GM12878 (cell line): ENCODE results near the gene PRICKLE3. TPM values are rescaled to one million over a fixed set of nuclear protein-coding genes. Genes with fewer than 3 reads are reported as not detected.
A peak's percentile ranks its signal among the peaks of the same experiment; 100 is the strongest.

Source experiments
- ATAC-seq: fragments of 200-7000 bp; cut with Tn5 transposase; 3 replicates; pipeline ENCODE4 v1.9.1; 2020; ENCODE audit warnings: mild to moderate bottlenecking, moderate library complexity
- BruUV-seq: library from RNA; stranded (reverse); fragments of 400-500 nt; replicated peaks from 2 replicates; lab custom pipeline; 2021; lab: Mats Ljungman, UMichigan
- CTCF ChIA-PET: fragments of 300-600 bp; sonication (Branson Sonifier 250); formaldehyde crosslinking; extraction: SDS; loops from one replicate; lab custom pipeline; 2021; ENCODE audit warnings: inconsistent platforms; lab: Yijun Ruan, JAX
- POLR2A ChIA-PET: fragments of 350-600 bp; formaldehyde crosslinking; extraction: SDS; loops from one replicate; lab custom pipeline; 2021; ENCODE audit warnings: inconsistent platforms; lab: Charles Lee
- RAD21 ChIA-PET: fragments of 300-600 bp; sonication (Branson Sonifier 250); formaldehyde crosslinking; loops from one replicate; lab custom pipeline; 2023; ENCODE audit warnings: antibody characterized with exemption; ENCODE audit not compliant: unreplicated experiment; lab: Charles Lee
- SMC1A ChIA-PET: fragments of 300-600 bp; sonication (Branson Sonifier 250); formaldehyde crosslinking; loops from one replicate; lab custom pipeline; 2023; ENCODE audit not compliant: unreplicated experiment, uncharacterized antibody; lab: Charles Lee
- DNase-seq: peaks from one replicate; pipeline ENCODE4 v3.0.0-alpha.2; 2011; ENCODE audit warnings: low read depth, low spot score
- FAIRE-seq: peaks from 3 replicates; lab custom pipeline; 2011; peaks lifted over from hg19 to GRCh38; lab: Jason Lieb, UNC
- H2AFZ ChIP-seq: 2 replicates; pipeline ENCODE4 v1.6.0; 2011; ENCODE audit warnings: low read depth, low read length, control low read depth; ENCODE audit not compliant: control insufficient read depth
- H3K27ac ChIP-seq: 2 replicates; pipeline ENCODE4 v1.5.1; 2011; ENCODE audit warnings: control low read depth; ENCODE audit not compliant: control insufficient read depth, insufficient read depth
- H3K27me3 ChIP-seq, 2 experiments: replicated peaks in 1 of 2; 2 replicates each; pipeline versions ENCODE4 v1.6.0 to v1.6.1; 2011; ENCODE audit warnings: low read length in 1 of 2; ENCODE audit not compliant: control insufficient read depth in 2 of 2, insufficient read depth in 2 of 2
- H3K36me3 ChIP-seq, 2 experiments: 2 replicates each; pipeline ENCODE4 v1.5.1; 2011; ENCODE audit warnings: low read length in 1 of 2; ENCODE audit not compliant: control insufficient read depth in 2 of 2, insufficient read depth in 2 of 2
- H3K4me1 ChIP-seq: 2 replicates; pipeline ENCODE4 v1.6.1; 2011; ENCODE audit warnings: mild to moderate bottlenecking, low read length, moderate library complexity, mixed read lengths; ENCODE audit not compliant: control insufficient read depth, insufficient read depth
- H3K4me2 ChIP-seq: 2 replicates; pipeline ENCODE4 v1.6.0; 2011; ENCODE audit warnings: control low read depth; ENCODE audit not compliant: control insufficient read depth, insufficient read depth
- H3K4me3 ChIP-seq: fragments of 200-600 bp; sonication (generic); 2 replicates; pipeline ENCODE4 v1.5.1; 2016
- H3K79me2 ChIP-seq: 2 replicates; pipeline ENCODE4 v1.6.0; 2011; ENCODE audit warnings: low read length; ENCODE audit not compliant: control insufficient read depth, insufficient read depth
- H3K9ac ChIP-seq: 2 replicates; pipeline ENCODE4 v1.8.0; 2011; ENCODE audit warnings: low read length, control low read depth, mixed read lengths; ENCODE audit not compliant: control insufficient read depth, insufficient read depth
- H3K9me3 ChIP-seq: replicated peaks from 3 replicates; pipeline ENCODE4 v1.5.1; 2011; ENCODE audit warnings: mild to moderate bottlenecking, low read length; ENCODE audit not compliant: control insufficient read depth, insufficient read depth
- H4K20me1 ChIP-seq: 2 replicates; pipeline ENCODE4 v1.6.0; 2011; ENCODE audit not compliant: control insufficient read depth, insufficient read depth
- BRCA1 ChIP-seq: IDR thresholded peaks from 2 replicates; pipeline ENCODE4 v1.6.1; 2011; ENCODE audit warnings: low read depth, low read length, improper control_type of control experiment
- PBX3 ChIP-seq: IDR thresholded peaks from 2 replicates; pipeline ENCODE4 v1.6.1; 2011; ENCODE audit warnings: mild to moderate bottlenecking, low read depth, low read length, moderate library complexity; ENCODE audit not compliant: insufficient replicate concordance
- TCF12 ChIP-seq: IDR thresholded peaks from 2 replicates; pipeline ENCODE4 v1.6.1; 2011; ENCODE audit warnings: low read depth, mild to moderate bottlenecking, low read length
- ZNF622 ChIP-seq: fragments of 450-650 bp; IDR thresholded peaks from 2 replicates; pipeline ENCODE4 v1.6.1; 2017; ENCODE audit warnings: mild to moderate bottlenecking, inconsistent platforms
- WGBS: methylation state at CpG from one replicate; pipeline ENCODE4 v1.1.6; 2016; ENCODE audit warnings: low lambda C conversion rate; ENCODE audit not compliant: insufficient replicate concordance, insufficient coverage; ENCODE audit errors: missing lambda C conversion rate; 5-methylcytosine and 5-hydroxymethylcytosine counted together
- in situ Hi-C: fragments of 300-500 bp; cut with MboI; formaldehyde crosslinking; loops from 9 replicates; pipeline ENCODE4 v1.14.3; 2018; ENCODE audit warnings: mixed read lengths
- intact Hi-C: fragments of 100-400 bp; cut with micrococcal nuclease; formaldehyde crosslinking; loops from one replicate; pipeline ENCODE4 v1.14.2; 2022; ENCODE audit not compliant: unreplicated experiment
- polyA plus RNA-seq, 11 experiments: library from polyadenylated mRNA; depleted of rRNA in 4 of 11; unstranded in 6 of 11; stranded (reverse) in 5 of 11; fragments of >200 nt; fragmentation: Nextera tagmentation in 4 of 11; fragmentation: Illumina TruSeq in 1 of 11; extraction: Ambion mirVana in 4 of 11; extraction: Trizol in 1 of 11; gene quantifications; 1 replicate in 1 of 11; 2 replicates in 10 of 11; pipeline versions ENCODE4 v1.2.1 to v1.2.3, GENCODE V29; 2011 to 2016; ENCODE audit warnings: inconsistent platforms in 2 of 11, missing spikeins in 2 of 11, low read depth in 1 of 11
- total RNA-seq, 4 experiments: library from RNA; depleted of rRNA in 3 of 4; stranded (reverse); fragments of >200 nt in 3 of 4; fragmentation: Illumina TruSeq in 1 of 4; extraction: Trizol in 1 of 4; gene quantifications; 2 replicates each; pipeline versions ENCODE4 v1.2.1 to v1.2.3, GENCODE V29; 2013 to 2021
- TF ChIP-seq, protein P1 (sequence below): fragments of 450-650 bp; IDR thresholded peaks from 2 replicates; pipeline ENCODE4 v1.6.1; 2017; ENCODE audit warnings: mild to moderate bottlenecking
- TF ChIP-seq, protein P2 (sequence below): IDR thresholded peaks from 2 replicates; pipeline ENCODE4 v1.6.1; 2012; ENCODE audit warnings: mild to moderate bottlenecking, low read depth, low read length
- TF ChIP-seq, protein P3 (sequence below): IDR thresholded peaks from 2 replicates; pipeline ENCODE4 v1.6.1; 2012; ENCODE audit warnings: improper control_type of control experiment, low read depth, low read length; ENCODE audit not compliant: insufficient replicate concordance

PRICKLE3 gene
- total and polyA plus RNA-seq, 10 of the 15 experiments (the other 5 are each of a cell fraction or from before 2014, with no cell fraction given), result 0.69 to 17.4 (median 7.6) TPM

GRCh38 chrX:49190821-49191573 is 4.8 kb upstream of the PRICKLE3 start:
- in situ Hi-C loops (loop anchor here (5.0 kb wide), 1 partner anchor 76 kb away; the partner anchor contains the start of gene PPP1R3F), intact Hi-C loops (loop anchor here (2.0 to 5.0 kb wide), 3 partner anchors 24 to 78 kb away; partner anchors contain the start of genes CCDC22 and PPP1R3F)
- Histone ChIP-seq H2AFZ (peak overlapping the region; percentile 64), H3K27me3 (no peaks in the 10 kb centered on the region), H3K27ac (peak overlapping the region; percentile 65), H3K9me3 (no peaks in the 10 kb centered on the region), H3K9ac (peak overlapping the region; percentile 69), H3K4me2 (no peak overlapping the region; the same call in 1 of the 2 replicates), H3K4me3 (peak overlapping the region; percentile 77), H3K36me3 (no peaks in the 10 kb centered on the region), H3K4me1 (peaks cover 3% of the 10 kb centered on the region; the same call in 1 of the 2 replicates), H4K20me1 (no peaks in the 10 kb centered on the region), H3K79me2 (no peaks in the 10 kb centered on the region; the same call in 1 of the 2 replicates)
- POLR2A ChIA-PET, result interaction anchor here (0.5 to 3.9 kb wide), 14 partner anchors 9 to 741 kb away, joined by 3 to 28 read pairs (median 4); partner anchors contain the start of genes CCDC22, SYP and TFE3
- SMC1A ChIA-PET, result interaction anchor here (0.6 to 2.9 kb wide), 11 partner anchors 9 to 78 kb away, joined by 3 to 14 read pairs (median 5); partner anchors contain the start of genes CCDC22, PLP2, PPP1R3F and SYP
- RAD21 ChIA-PET, result interaction anchor here (0.7 to 3.0 kb wide), 11 partner anchors 10 to 979 kb away, joined by 3 to 26 read pairs (median 5); partner anchors contain the start of genes CCDC22, PLP2 and PPP1R3F
- peak; percentile 92 for ATAC-seq
- no TSS peak for BruUV-seq
- 28% methylated on average over 32 of the region's 32 CpGs for WGBS
- CTCF ChIA-PET, result interaction anchor here (0.6 to 5.8 kb wide), 14 partner anchors 17 to 1998 kb away, joined by 3 to 57 read pairs (median 4); partner anchors contain the start of genes GRIPAP1 and PPP1R3F
- DNase-seq, result peak; percentile 99
- FAIRE-seq, result peak; percentile 100
- TF ChIP-seq ZNF622 (no peak), PBX3 (peak; percentile 92), TCF12 (no peak), BRCA1 (no peak)
- TF ChIP-seq, protein P1, sequence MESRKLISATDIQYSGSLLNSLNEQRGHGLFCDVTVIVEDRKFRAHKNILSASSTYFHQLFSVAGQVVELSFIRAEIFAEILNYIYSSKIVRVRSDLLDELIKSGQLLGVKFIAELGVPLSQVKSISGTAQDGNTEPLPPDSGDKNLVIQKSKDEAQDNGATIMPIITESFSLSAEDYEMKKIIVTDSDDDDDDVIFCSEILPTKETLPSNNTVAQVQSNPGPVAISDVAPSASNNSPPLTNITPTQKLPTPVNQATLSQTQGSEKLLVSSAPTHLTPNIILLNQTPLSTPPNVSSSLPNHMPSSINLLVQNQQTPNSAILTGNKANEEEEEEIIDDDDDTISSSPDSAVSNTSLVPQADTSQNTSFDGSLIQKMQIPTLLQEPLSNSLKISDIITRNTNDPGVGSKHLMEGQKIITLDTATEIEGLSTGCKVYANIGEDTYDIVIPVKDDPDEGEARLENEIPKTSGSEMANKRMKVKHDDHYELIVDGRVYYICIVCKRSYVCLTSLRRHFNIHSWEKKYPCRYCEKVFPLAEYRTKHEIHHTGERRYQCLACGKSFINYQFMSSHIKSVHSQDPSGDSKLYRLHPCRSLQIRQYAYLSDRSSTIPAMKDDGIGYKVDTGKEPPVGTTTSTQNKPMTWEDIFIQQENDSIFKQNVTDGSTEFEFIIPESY, result no peak
- TF ChIP-seq, protein P2, sequence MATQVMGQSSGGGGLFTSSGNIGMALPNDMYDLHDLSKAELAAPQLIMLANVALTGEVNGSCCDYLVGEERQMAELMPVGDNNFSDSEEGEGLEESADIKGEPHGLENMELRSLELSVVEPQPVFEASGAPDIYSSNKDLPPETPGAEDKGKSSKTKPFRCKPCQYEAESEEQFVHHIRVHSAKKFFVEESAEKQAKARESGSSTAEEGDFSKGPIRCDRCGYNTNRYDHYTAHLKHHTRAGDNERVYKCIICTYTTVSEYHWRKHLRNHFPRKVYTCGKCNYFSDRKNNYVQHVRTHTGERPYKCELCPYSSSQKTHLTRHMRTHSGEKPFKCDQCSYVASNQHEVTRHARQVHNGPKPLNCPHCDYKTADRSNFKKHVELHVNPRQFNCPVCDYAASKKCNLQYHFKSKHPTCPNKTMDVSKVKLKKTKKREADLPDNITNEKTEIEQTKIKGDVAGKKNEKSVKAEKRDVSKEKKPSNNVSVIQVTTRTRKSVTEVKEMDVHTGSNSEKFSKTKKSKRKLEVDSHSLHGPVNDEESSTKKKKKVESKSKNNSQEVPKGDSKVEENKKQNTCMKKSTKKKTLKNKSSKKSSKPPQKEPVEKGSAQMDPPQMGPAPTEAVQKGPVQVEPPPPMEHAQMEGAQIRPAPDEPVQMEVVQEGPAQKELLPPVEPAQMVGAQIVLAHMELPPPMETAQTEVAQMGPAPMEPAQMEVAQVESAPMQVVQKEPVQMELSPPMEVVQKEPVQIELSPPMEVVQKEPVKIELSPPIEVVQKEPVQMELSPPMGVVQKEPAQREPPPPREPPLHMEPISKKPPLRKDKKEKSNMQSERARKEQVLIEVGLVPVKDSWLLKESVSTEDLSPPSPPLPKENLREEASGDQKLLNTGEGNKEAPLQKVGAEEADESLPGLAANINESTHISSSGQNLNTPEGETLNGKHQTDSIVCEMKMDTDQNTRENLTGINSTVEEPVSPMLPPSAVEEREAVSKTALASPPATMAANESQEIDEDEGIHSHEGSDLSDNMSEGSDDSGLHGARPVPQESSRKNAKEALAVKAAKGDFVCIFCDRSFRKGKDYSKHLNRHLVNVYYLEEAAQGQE, result no peak
- TF ChIP-seq, protein P3, sequence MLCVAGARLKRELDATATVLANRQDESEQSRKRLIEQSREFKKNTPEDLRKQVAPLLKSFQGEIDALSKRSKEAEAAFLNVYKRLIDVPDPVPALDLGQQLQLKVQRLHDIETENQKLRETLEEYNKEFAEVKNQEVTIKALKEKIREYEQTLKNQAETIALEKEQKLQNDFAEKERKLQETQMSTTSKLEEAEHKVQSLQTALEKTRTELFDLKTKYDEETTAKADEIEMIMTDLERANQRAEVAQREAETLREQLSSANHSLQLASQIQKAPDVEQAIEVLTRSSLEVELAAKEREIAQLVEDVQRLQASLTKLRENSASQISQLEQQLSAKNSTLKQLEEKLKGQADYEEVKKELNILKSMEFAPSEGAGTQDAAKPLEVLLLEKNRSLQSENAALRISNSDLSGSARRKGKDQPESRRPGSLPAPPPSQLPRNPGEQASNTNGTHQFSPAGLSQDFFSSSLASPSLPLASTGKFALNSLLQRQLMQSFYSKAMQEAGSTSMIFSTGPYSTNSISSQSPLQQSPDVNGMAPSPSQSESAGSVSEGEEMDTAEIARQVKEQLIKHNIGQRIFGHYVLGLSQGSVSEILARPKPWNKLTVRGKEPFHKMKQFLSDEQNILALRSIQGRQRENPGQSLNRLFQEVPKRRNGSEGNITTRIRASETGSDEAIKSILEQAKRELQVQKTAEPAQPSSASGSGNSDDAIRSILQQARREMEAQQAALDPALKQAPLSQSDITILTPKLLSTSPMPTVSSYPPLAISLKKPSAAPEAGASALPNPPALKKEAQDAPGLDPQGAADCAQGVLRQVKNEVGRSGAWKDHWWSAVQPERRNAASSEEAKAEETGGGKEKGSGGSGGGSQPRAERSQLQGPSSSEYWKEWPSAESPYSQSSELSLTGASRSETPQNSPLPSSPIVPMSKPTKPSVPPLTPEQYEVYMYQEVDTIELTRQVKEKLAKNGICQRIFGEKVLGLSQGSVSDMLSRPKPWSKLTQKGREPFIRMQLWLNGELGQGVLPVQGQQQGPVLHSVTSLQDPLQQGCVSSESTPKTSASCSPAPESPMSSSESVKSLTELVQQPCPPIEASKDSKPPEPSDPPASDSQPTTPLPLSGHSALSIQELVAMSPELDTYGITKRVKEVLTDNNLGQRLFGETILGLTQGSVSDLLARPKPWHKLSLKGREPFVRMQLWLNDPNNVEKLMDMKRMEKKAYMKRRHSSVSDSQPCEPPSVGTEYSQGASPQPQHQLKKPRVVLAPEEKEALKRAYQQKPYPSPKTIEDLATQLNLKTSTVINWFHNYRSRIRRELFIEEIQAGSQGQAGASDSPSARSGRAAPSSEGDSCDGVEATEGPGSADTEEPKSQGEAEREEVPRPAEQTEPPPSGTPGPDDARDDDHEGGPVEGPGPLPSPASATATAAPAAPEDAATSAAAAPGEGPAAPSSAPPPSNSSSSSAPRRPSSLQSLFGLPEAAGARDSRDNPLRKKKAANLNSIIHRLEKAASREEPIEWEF, result no peak
